GM12872 (cell line): ENCODE data around the gene TXNRD2.

Experiments used
- CTCF ChIP-seq: IDR thresholded peaks from 3 replicates; pipeline ENCODE4 v1.5.1; 2011; ENCODE audit warnings: low read depth, mild to moderate bottlenecking, low read length, moderate library complexity; ENCODE audit not compliant: insufficient read depth

The TXNRD2 gene

GRCh38 chr22:19982991-19983578, 41.5 kb upstream of the TXNRD2 start:
- no peak for TF ChIP-seq CTCF

GRCh38 chr22:19981961-19982920, 40.6 kb upstream of the TXNRD2 start:
- TF ChIP-seq CTCF = no peak

GRCh38 chr22:19981171-19981960, 39.7 kb upstream of the TXNRD2 start:
- TF ChIP-seq CTCF = no peak

GRCh38 chr22:19980766-19981165, 39.1 kb upstream of the TXNRD2 start:
- no peak for TF ChIP-seq CTCF

GRCh38 chr22:19979712-19980493, 38.3 kb upstream of the TXNRD2 start:
- TF ChIP-seq CTCF = no peak

- no peak for TF ChIP-seq CTCF
Measured at GRCh38 chr22:19978748-19979147, 37.1 kb upstream of the TXNRD2 start.
